Small intestine (tissue), 7 donors: ENCODE results near the gene PDE6A. TPM values are rescaled to one million over a fixed set of nuclear protein-coding genes. Genes with fewer than 3 reads are reported as not detected.

ENCODE experiments used
- DNase-seq, 2 donors: peaks; one replicate each; pipeline versions ENCODE4 v3.0.0 to v3.0.0-alpha.2; 2013
- FAIRE-seq: peaks from 2 replicates; lab custom pipeline; 2012; peaks lifted over from hg19 to GRCh38; lab: Jason Lieb, UNC
- H3K27ac ChIP-seq, 3 donors: one replicate each; pipeline ENCODE4 v1.5.1; 2013; ENCODE audit warnings: low read length in 2 of 3, mild to moderate bottlenecking in 2 of 3, control low read depth in 1 of 3, inconsistent platforms in 1 of 3, low read depth in 1 of 3, moderate library complexity in 1 of 3
- H3K27me3 ChIP-seq, 3 donors: one replicate each; pipeline ENCODE4 v1.6.1; 2013; ENCODE audit warnings: low read length in 3 of 3, inconsistent platforms in 1 of 3; ENCODE audit not compliant: control insufficient read depth in 3 of 3, insufficient read depth in 3 of 3
- H3K36me3 ChIP-seq, 3 donors: one replicate each; pipeline ENCODE4 v1.6.1; 2013; ENCODE audit warnings: low read length in 3 of 3, inconsistent platforms in 1 of 3, low read depth in 1 of 3, mild to moderate bottlenecking in 1 of 3, moderate library complexity in 1 of 3; ENCODE audit not compliant: control insufficient read depth in 3 of 3, insufficient read depth in 2 of 3
- H3K4me1 ChIP-seq, 3 donors: one replicate each; pipeline ENCODE4 v1.6.1; 2013; ENCODE audit warnings: low read length in 2 of 3, inconsistent platforms in 1 of 3, low read depth in 1 of 3, mild to moderate bottlenecking in 1 of 3, moderate library complexity in 1 of 3; ENCODE audit not compliant: control insufficient read depth in 3 of 3, insufficient read depth in 2 of 3
- H3K4me3 ChIP-seq, 3 donors: one replicate each; pipeline ENCODE4 v1.5.1; 2013; ENCODE audit warnings: low read length in 3 of 3, control low read depth in 1 of 3, inconsistent platforms in 1 of 3, low read depth in 1 of 3, mild to moderate bottlenecking in 1 of 3, moderate library complexity in 1 of 3
- H3K9me3 ChIP-seq, 2 donors: one replicate each; pipeline ENCODE4 v1.6.1; 2013; ENCODE audit warnings: low read depth in 1 of 2, low read length in 1 of 2; ENCODE audit not compliant: control insufficient read depth in 2 of 2, insufficient read depth in 1 of 2
- WGBS, 3 donors: extraction: QIAGEN DNeasy Blood & Tissue Kit; methylation state at CpG; one replicate each; pipeline ENCODE4 v1.1.7; 2013; 5-methylcytosine and 5-hydroxymethylcytosine counted together
- polyA plus RNA-seq, 4 donors: library from polyadenylated mRNA; stranded (reverse) in 3 of 4; unstranded in 1 of 4; fragments of 200-250 nt in 3 of 4; fragments of 120-200 nt in 1 of 4; gene quantifications; one replicate each; pipeline versions ENCODE4 v1.2.1 to v1.2.3, GENCODE V29; 2013
- donor health status: healthy with polysubstance abuse.
- donor health status: control.
- donor health status: control.
- donor health status: Bipolar disorder and iron deficiency.
- donor health status: healthy.

Gene PDE6A
- polyA plus RNA-seq, 4 donors, result 0.03 to 1.3 TPM; not detected in 2

- DNase-seq (no peak), FAIRE-seq (no peak)
- Histone ChIP-seq H3K4me1 (peaks cover 0 to 7% (median 2%) of the 10 kb centered on the region in 3 donors), H3K27ac (peak overlapping the region in 1 of 3 donors; percentile 83), H3K9me3 (no peaks in the 10 kb centered on the region), H3K4me3 (no peak overlapping the region), H3K36me3 (peaks cover 0 to 58% (median 0%) of the 10 kb centered on the region in 3 donors), H3K27me3 (no peaks in the 10 kb centered on the region)
- WGBS, 3 donors, result 72 to 80% (median 73%) methylated on average over 5 of the region's 5 CpGs
Measured at GRCh38 chr5:149823375-149823774, 121.2 kb downstream of the PDE6A start.

GRCh38 chr5:149822301-149822700, 122.3 kb downstream of the PDE6A start:
- Histone ChIP-seq H3K36me3 (peaks cover 0 to 59% (median under 1%) of the 10 kb centered on the region in 3 donors), H3K4me3 (no peak overlapping the region), H3K27ac (no peak overlapping the region), H3K4me1 (peaks cover 0 to 5% (median 2%) of the 10 kb centered on the region in 3 donors), H3K27me3 (no peaks in the 10 kb centered on the region), H3K9me3 (no peaks in the 10 kb centered on the region)
- DNase-seq (no peak), FAIRE-seq (no peak)
- WGBS, 3 donors, result 92 to 97% (median 93%) methylated on average over 5 of the region's 5 CpGs

- no peaks in the 10 kb centered on the region for H3K27me3 ChIP-seq
- H3K9me3 ChIP-seq, result no peaks in the 10 kb centered on the region
- WGBS, 3 donors, result 72 to 85% (median 78%) methylated on average over 17 of the region's 17 CpGs
- no peak overlapping the region for H3K4me3 ChIP-seq
- FAIRE-seq (no peak), DNase-seq (peak; percentile 19 to 72)
- H3K27ac ChIP-seq, result peak overlapping the region in 1 of 3 donors; percentile 36
- H3K4me1 ChIP-seq, result peaks cover 0 to 5% (median 2%) of the 10 kb centered on the region in 3 donors
- peaks cover 0 to 48% (median 2%) of the 10 kb centered on the region in 3 donors for H3K36me3 ChIP-seq
Measured at GRCh38 chr5:149820536-149821510, 123.8 kb downstream of the PDE6A start.

GRCh38 chr5:149820012-149820411, 124.6 kb downstream of the PDE6A start:
- Histone ChIP-seq H3K36me3 (peaks cover 0 to 40% (median 2%) of the 10 kb centered on the region in 3 donors), H3K27me3 (no peaks in the 10 kb centered on the region), H3K9me3 (no peaks in the 10 kb centered on the region), H3K27ac (peak overlapping the region in 1 of 3 donors; percentile 36), H3K4me1 (peaks cover 0 to 5% (median 2%) of the 10 kb centered on the region in 3 donors), H3K4me3 (no peak overlapping the region)
- WGBS, 3 donors, result 79 to 95% (median 88%) methylated on average over 2 of the region's 2 CpGs
- FAIRE-seq (no peak), DNase-seq (no peak)

GRCh38 chr5:149818116-149818515, 126.5 kb downstream of the PDE6A start:
- H3K9me3 ChIP-seq, result no peaks in the 10 kb centered on the region
- no peak overlapping the region for H3K27ac ChIP-seq
- DNase-seq (no peak), FAIRE-seq (no peak)
- H3K36me3 ChIP-seq, result peaks cover 0 to 35% (median 2%) of the 10 kb centered on the region in 3 donors
- no peaks in the 10 kb centered on the region for H3K27me3 ChIP-seq
- peaks cover 0 to 2% (median 2%) of the 10 kb centered on the region in 3 donors for H3K4me1 ChIP-seq
- 96 to 97% (median 96%) methylated on average over 4 of the region's 4 CpGs for WGBS, 3 donors
- H3K4me3 ChIP-seq, result no peak overlapping the region

GRCh38 chr5:149817539-149818060, 127.0 kb downstream of the PDE6A start:
- FAIRE-seq (no peak), DNase-seq (no peak)
- Histone ChIP-seq H3K27ac (no peak overlapping the region), H3K27me3 (no peaks in the 10 kb centered on the region), H3K9me3 (no peaks in the 10 kb centered on the region), H3K4me1 (peaks cover 0 to 2% (median 0%) of the 10 kb centered on the region in 3 donors), H3K4me3 (no peak overlapping the region), H3K36me3 (peaks cover 0 to 36% (median 2%) of the 10 kb centered on the region in 3 donors)
- WGBS, 3 donors, result 81 to 86% (median 86%) methylated on average over 4 of the region's 4 CpGs

GRCh38 chr5:149816661-149817060, 127.9 kb downstream of the PDE6A start:
- 79 to 96% (median 89%) methylated on average over 2 of the region's 2 CpGs for WGBS, 3 donors
- Histone ChIP-seq H3K4me3 (no peak overlapping the region), H3K27ac (no peak overlapping the region), H3K4me1 (no peaks in the 10 kb centered on the region), H3K36me3 (peaks cover 0 to 33% (median 2%) of the 10 kb centered on the region in 3 donors), H3K27me3 (no peaks in the 10 kb centered on the region), H3K9me3 (no peaks in the 10 kb centered on the region)
- FAIRE-seq, result no peak
- DNase-seq, result no peak

GRCh38 chr5:149811453-149811852, 133.1 kb downstream of the PDE6A start:
- DNase-seq (no peak), FAIRE-seq (no peak)
- 75 to 86% (median 76%) methylated on average over 3 of the region's 3 CpGs for WGBS, 3 donors
- H3K4me3 ChIP-seq, result no peak overlapping the region
- no peaks in the 10 kb centered on the region for H3K9me3 ChIP-seq
- H3K36me3 ChIP-seq, result peaks cover 0 to 26% (median 0%) of the 10 kb centered on the region in 3 donors
- H3K4me1 ChIP-seq, result peaks cover 0 to 15% (median 0%) of the 10 kb centered on the region in 3 donors
- no peaks in the 10 kb centered on the region for H3K27me3 ChIP-seq
- H3K27ac ChIP-seq, result peak overlapping the region in 1 of 3 donors; percentile 52
